Lower leg skin (tissue), 4 donors: ENCODE results near the gene BMX. TPM values are rescaled to one million over a fixed set of nuclear protein-coding genes. Genes with fewer than 3 reads are reported as not detected.

Experiments
- DNase-seq, 2 donors: peaks; one replicate each; pipeline ENCODE4 v3.0.0-alpha.2; 2019; ENCODE audit warnings: low spot score in 2 of 2
- H3K4me3 ChIP-seq: fragments of 200-600 bp; sonication (generic); 2 replicates; pipeline ENCODE4 v1.5.1; 2017; ENCODE audit warnings: mild to moderate bottlenecking, low read depth; ENCODE audit not compliant: poor library complexity, severe bottlenecking
- POLR2A ChIP-seq, 2 donors: fragments of 450-650 bp; IDR thresholded peaks; one replicate each; pipeline ENCODE4 v1.6.1; 2016 to 2017; ENCODE audit warnings: antibody characterized with exemption in 2 of 2, mild to moderate bottlenecking in 1 of 2, moderate library complexity in 1 of 2
- WGBS, 2 donors: methylation state at CpG; one replicate each; pipeline ENCODE4 v1.1.5; 2018; 5-methylcytosine and 5-hydroxymethylcytosine counted together
- intact Hi-C: fragments of 100-400 bp; cut with DNase I; formaldehyde crosslinking; loops from one replicate; pipeline ENCODE4 v1.15.0; 2023; ENCODE audit warnings: low total_unique reads
- total RNA-seq, 4 donors: library from RNA; depleted of rRNA; stranded (reverse); fragments of >200 nt; gene quantifications; one replicate each; pipeline ENCODE4 v1.1.0, GENCODE V29; 2016
- TF ChIP-seq, protein P1 (sequence below), 3 donors: fragments of 450-650 bp; IDR thresholded peaks; one replicate each; pipeline ENCODE4 v1.5.1; 2016; ENCODE audit warnings: antibody characterized with exemption in 3 of 3, mild to moderate bottlenecking in 3 of 3, moderate library complexity in 2 of 3

BMX gene
- total RNA-seq, 4 donors from 2014 or later = 0.38 to 2.8 (median 1.9) TPM

- DNase-seq = no peak
- intact Hi-C loops = no loop called here
- 66 to 92% methylated on average over 5 to 6 of the region's 6 CpGs for WGBS, 2 donors
- H3K4me3 ChIP-seq = no peak overlapping the region
- TF ChIP-seq POLR2A (IDR thresholded peaks at IDR 0.05) = no peak
- TF ChIP-seq, protein P1, sequence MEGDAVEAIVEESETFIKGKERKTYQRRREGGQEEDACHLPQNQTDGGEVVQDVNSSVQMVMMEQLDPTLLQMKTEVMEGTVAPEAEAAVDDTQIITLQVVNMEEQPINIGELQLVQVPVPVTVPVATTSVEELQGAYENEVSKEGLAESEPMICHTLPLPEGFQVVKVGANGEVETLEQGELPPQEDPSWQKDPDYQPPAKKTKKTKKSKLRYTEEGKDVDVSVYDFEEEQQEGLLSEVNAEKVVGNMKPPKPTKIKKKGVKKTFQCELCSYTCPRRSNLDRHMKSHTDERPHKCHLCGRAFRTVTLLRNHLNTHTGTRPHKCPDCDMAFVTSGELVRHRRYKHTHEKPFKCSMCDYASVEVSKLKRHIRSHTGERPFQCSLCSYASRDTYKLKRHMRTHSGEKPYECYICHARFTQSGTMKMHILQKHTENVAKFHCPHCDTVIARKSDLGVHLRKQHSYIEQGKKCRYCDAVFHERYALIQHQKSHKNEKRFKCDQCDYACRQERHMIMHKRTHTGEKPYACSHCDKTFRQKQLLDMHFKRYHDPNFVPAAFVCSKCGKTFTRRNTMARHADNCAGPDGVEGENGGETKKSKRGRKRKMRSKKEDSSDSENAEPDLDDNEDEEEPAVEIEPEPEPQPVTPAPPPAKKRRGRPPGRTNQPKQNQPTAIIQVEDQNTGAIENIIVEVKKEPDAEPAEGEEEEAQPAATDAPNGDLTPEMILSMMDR (IDR thresholded peaks at IDR 0.05) = no peak
These were observed 29.7 kb downstream of the BMX start for GRCh38 chrX:15530318-15530717.

DNA sequence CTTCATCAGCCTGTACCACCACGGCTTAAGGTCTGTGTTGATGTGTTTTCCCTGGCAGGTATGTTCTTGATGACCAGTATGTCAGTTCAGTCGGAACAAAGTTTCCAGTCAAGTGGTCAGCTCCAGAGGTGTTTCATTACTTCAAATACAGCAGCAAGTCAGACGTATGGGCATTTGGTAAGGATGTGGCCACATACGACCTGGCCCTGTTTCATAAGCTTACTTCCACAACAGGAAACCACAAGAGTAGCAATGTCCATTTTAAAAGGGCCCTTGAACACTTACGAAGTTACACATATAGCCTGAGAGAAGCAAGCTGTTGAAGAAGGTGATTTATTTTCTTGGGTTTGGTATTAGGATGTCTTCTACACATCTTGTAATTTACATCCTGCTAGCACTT is 46.1 kb downstream of the BMX start:
- no peak overlapping the region for H3K4me3 ChIP-seq
- TF ChIP-seq, protein P1 (IDR thresholded peaks at IDR 0.05) = no peak
- no peak for TF ChIP-seq POLR2A (IDR thresholded peaks at IDR 0.05)
- no peak for DNase-seq
- intact Hi-C loops = no loop called here
- 68 to 78% methylated on average over 5 of the region's 5 CpGs for WGBS, 2 donors

DNA sequence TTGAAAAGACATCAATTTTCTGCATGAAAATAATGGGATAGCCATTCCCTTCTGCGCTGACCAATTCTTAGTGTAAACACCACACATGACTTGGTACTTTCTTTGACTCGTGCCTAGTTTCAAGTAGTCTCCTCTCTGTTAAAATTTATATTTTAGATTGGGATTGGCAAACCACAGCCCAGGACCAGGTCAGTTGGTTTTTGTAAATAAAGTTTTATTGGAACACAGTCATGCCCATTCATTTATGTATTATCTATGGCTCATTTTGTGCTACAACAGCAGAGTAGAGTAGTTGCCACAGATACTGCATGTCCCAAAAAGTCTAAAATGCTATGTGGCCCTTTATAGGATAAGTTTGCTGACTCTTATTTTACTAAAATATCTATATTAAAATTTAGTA is 46.7 kb downstream of the BMX start:
- no peak overlapping the region for H3K4me3 ChIP-seq
- no peak for TF ChIP-seq POLR2A (IDR thresholded peaks at IDR 0.05)
- TF ChIP-seq, protein P1 (IDR thresholded peaks at IDR 0.05) = no peak
- intact Hi-C loops = no loop called here
- WGBS, 2 donors = 82 to 89% methylated on average over 2 of the region's 2 CpGs
- DNase-seq = no peak

GRCh38 chrX:15549189-15550012 is 48.8 kb downstream of the BMX start:
- intact Hi-C loops = no loop called here
- no peak overlapping the region for H3K4me3 ChIP-seq
- WGBS, 2 donors = 76 to 82% methylated on average over 5 to 8 of the region's 8 CpGs
- DNase-seq = no peak
- TF ChIP-seq, protein P1 (IDR thresholded peaks at IDR 0.05) = no peak
- no peak for TF ChIP-seq POLR2A (IDR thresholded peaks at IDR 0.05)

GRCh38 chrX:15559227-15559626 is 58.6 kb downstream of the BMX start:
- intact Hi-C loops = no loop called here
- no peak overlapping the region for H3K4me3 ChIP-seq
- no peak for DNase-seq
- WGBS, 2 donors = 86 to 94% methylated on average over 3 of the region's 3 CpGs
- TF ChIP-seq POLR2A (IDR thresholded peaks at IDR 0.05) = no peak
- TF ChIP-seq, protein P1 (IDR thresholded peaks at IDR 0.05) = no peak
